ENCODE results near the gene POLDIP2. TPM values are rescaled to one million over a fixed set of nuclear protein-coding genes. Genes with fewer than 3 reads are reported as not detected.

Gene POLDIP2, protein sequence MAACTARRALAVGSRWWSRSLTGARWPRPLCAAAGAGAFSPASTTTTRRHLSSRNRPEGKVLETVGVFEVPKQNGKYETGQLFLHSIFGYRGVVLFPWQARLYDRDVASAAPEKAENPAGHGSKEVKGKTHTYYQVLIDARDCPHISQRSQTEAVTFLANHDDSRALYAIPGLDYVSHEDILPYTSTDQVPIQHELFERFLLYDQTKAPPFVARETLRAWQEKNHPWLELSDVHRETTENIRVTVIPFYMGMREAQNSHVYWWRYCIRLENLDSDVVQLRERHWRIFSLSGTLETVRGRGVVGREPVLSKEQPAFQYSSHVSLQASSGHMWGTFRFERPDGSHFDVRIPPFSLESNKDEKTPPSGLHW
- total RNA-seq, result 10 to 100 TPM; 37.7 to 53.0 (median 41.2) TPM

DNA sequence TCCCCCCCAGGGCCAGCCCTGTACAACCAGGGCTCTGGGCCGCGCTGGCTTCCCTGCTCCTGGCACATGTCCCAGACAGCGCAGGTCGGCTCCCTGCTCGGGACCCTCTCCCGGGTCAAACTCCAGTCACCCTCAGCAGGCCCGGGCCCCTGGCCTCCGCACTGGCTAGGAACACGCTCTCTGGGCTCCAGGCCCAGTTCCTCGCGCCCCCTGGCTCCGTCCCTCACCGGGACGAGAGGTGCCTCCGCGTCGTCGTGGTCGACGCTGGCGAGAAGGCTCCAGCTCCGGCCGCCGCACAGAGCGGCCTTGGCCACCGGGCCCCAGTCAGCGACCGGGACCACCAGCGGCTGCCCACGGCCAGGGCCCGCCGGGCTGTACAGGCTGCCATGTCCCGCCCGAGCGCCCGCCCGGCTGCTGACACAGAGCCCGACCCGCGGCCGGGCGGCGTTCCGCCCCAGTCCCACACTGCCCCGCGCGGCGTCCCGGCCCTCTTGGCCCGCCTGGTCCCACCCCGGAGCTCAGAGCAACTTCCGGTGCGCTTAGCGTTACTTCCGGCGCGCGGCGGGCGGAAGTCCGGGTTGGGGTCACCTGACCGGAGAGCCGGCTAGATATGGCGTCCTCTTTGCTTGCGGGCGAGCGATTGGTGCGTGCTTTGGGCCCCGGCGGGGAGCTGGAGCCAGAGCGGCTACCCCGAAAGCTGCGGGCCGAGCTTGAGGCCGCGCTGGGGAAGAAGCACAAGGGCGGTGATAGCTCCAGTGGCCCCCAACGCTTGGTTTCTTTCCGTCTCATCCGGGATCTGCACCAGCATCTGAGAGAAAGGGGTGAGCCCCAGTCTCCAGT is at the start of gene POLDIP2:
POLDIP2 (minus strand) TSS at position 467 of the 840 bp plus-strand sequence; CDS start at position 388, 79 bp downstream.
- intact Hi-C loops (cut with DNase I; ENCODE audit: low total_unique reads), result no loop called here
- H3K4me1 ChIP-seq, result peaks cover 0 to 13% of the 10 kb centered on the region in 2 donors
- H3K27ac ChIP-seq, result peak within 1 kb of the TSS; percentile 78 to 90
- no peaks in the 10 kb centered on the region for H3K27me3 ChIP-seq
- peak within 1 kb of the TSS; percentile 85 to 95 for H3K4me3 ChIP-seq
- peak; percentile 93 to 95 for DNase-seq
- peak; percentile 87 to 94 for TF ChIP-seq POLR2A (IDR thresholded peaks at IDR 0.05)
- TF ChIP-seq CTCF (IDR thresholded peaks at IDR 0.05), result peak in 2 of 4 experiments; percentile 2 to 48
- no peaks in the 10 kb centered on the region for H3K9me3 ChIP-seq
- H3K36me3 ChIP-seq, result no peaks in the 10 kb centered on the region

- H3K4me3 ChIP-seq, result peak overlapping the region; percentile 62 to 86
- peaks cover 0 to 5% of the 10 kb centered on the region in 2 donors for H3K4me1 ChIP-seq
- no peaks in the 10 kb centered on the region for H3K36me3 ChIP-seq
- no peak for TF ChIP-seq POLR2A (IDR thresholded peaks at IDR 0.05)
- no peak for TF ChIP-seq CTCF (IDR thresholded peaks at IDR 0.05)
- intact Hi-C loops (cut with DNase I; ENCODE audit: low total_unique reads), result no loop called here
- H3K9me3 ChIP-seq, result no peaks in the 10 kb centered on the region
- no peak for DNase-seq
- no peaks in the 10 kb centered on the region for H3K27me3 ChIP-seq
- peak overlapping the region; percentile 0 to 72 for H3K27ac ChIP-seq
Observed at GRCh38 chr17:28406473-28406814, 49.1 kb upstream of the POLDIP2 start.

DNA sequence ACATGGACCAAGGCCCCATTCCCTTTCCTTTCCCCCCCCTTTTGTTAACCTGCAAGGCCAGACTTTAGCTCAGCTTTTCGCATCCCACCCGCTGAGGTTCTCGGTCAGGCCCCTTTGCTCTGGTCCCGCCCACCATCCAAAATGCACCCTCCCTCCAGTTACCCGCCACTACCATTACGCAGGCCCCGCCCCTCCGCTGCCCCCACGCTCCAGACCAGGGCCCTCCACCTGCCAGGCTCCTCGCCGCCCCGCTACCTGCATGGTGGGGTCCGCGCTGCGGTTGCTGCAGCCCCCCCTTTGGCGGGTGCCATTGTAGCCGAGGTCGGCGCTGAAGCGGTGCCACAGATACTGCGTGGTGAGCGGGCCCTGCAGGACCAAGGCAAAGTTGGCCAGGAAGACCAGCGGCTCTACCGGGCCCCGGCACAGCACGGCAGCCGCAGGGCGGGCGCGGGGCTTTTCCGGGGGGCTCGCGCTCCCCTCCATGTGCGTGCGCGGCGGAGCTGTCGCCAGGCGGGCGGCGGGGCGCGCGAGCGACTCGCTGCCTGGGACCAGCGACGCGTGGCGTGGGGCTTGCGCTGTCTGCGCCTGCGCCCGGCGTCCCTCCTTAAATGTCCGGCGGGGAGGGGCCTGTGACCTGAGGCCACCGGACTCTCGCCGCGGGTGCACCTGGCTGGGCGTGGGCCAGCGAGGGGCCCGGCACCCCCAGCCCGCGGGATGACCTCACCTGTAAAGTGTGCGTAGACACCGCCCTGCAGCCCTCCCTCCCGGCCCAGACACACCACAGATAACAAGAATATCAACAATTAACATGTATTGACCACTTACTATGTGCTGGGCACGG is 48.5 kb upstream of the POLDIP2 start, which contains the start of gene SLC46A1:
SLC46A1 (minus strand) TSS at position 581 of the 841 bp plus-strand sequence; CDS start at position 483, 98 bp downstream.
- Histone ChIP-seq H3K4me1 (peaks cover 0 to 5% of the 10 kb centered on the region in 2 donors), H3K4me3 (peak within 1 kb of the TSS; percentile 62 to 86), H3K27ac (peak within 1 kb of the TSS; percentile 0 to 72), H3K9me3 (no peaks in the 10 kb centered on the region), H3K36me3 (no peaks in the 10 kb centered on the region), H3K27me3 (no peaks in the 10 kb centered on the region)
- TF ChIP-seq POLR2A (IDR thresholded peaks at IDR 0.05) (peak in 1 of 2 donors; percentile 23), CTCF (IDR thresholded peaks at IDR 0.05) (no peak)
- peak; percentile 54 to 61 for DNase-seq
- intact Hi-C loops (cut with DNase I; ENCODE audit: low total_unique reads), result no loop called here

DNA sequence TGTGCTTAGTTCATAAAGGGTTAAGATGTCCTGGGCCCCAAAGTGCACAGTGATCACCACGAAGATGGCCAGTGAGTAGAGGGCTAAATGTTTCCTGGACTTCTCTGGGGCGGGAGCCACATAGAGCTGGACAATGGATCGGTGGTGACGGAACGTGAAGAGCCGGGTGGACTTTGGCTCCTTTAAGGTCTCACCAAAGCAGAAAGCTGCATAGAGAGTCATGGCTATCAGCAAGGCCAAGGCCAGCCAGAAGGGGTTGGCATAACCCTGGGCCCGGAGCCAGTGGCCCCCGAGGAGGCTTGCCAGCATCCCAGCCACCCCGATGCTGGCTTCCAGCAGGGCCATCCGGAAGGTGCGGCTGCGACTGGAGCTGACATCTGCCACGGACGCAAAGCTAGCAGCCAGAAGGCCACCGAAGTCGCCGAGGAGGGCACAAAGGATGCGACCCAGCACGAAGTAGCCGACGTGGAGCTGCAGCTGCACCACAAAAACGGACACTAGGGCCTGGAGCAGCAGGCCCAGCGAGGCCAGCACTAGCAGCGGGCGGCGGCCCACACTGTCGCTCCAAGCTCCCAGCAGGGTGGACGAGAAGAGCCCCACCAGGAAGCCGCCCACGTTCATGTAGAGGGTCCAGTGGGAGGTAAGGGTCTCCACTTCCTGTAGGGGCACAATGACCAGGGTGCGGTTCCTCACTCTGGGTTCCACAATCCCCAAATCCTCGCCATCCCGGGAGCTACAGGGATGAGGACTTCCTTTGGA is 47.7 kb upstream of the POLDIP2 start:
- Histone ChIP-seq H3K9me3 (no peaks in the 10 kb centered on the region), H3K27me3 (no peaks in the 10 kb centered on the region), H3K27ac (peak overlapping the region in 1 of 2 donors; percentile 72), H3K36me3 (no peaks in the 10 kb centered on the region), H3K4me1 (peaks cover 0 to 5% of the 10 kb centered on the region in 2 donors), H3K4me3 (peak overlapping the region; percentile 62 to 86)
- TF ChIP-seq CTCF (IDR thresholded peaks at IDR 0.05) (no peak), POLR2A (IDR thresholded peaks at IDR 0.05) (no peak)
- intact Hi-C loops (cut with DNase I; ENCODE audit: low total_unique reads), result no loop called here
- DNase-seq, result no peak
